Cardiac fibroblast (primary cell): ENCODE results near the gene COL9A3.

Source experiments
- DNase-seq, 2 donors: peaks; one replicate each; pipeline versions ENCODE4 v3.0.0 to v3.0.0-alpha.2; 2010; ENCODE audit warnings: low read depth in 2 of 2
- H3K4me3 ChIP-seq, 2 donors: replicated peaks in 1 of 2; 1 replicate in 1 of 2; 2 replicates in 1 of 2; pipeline ENCODE4 v1.5.1; 2011; ENCODE audit warnings: low read depth in 2 of 2, low read length in 2 of 2, mild to moderate bottlenecking in 2 of 2, moderate library complexity in 1 of 2
- TF ChIP-seq, protein P1 (sequence below): IDR thresholded peaks from one replicate; pipeline ENCODE4 v1.5.1; 2011; ENCODE audit warnings: low read depth, mild to moderate bottlenecking, low read length, inconsistent platforms

The COL9A3 gene

DNA sequence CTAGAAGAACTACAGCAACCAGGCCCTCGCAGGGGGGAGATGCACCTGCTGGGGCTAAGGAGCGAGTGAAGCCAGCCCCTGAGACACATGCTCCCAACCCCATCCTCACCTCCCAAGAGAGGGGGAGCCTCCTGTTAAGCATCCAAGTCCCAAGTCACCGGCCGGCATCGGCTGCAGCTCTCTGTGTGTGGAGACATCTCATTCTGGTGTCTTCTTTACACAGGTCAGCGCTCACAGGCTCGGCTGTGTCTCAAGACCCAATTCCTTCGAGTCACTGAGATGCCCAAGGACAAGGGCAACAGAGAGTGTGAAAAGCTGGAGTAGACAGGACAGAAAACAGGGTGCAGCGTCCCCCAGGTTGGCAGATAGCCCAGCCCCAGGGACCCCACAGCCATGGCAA lies 41.6 kb upstream of the COL9A3 start:
- TF ChIP-seq, protein P1, sequence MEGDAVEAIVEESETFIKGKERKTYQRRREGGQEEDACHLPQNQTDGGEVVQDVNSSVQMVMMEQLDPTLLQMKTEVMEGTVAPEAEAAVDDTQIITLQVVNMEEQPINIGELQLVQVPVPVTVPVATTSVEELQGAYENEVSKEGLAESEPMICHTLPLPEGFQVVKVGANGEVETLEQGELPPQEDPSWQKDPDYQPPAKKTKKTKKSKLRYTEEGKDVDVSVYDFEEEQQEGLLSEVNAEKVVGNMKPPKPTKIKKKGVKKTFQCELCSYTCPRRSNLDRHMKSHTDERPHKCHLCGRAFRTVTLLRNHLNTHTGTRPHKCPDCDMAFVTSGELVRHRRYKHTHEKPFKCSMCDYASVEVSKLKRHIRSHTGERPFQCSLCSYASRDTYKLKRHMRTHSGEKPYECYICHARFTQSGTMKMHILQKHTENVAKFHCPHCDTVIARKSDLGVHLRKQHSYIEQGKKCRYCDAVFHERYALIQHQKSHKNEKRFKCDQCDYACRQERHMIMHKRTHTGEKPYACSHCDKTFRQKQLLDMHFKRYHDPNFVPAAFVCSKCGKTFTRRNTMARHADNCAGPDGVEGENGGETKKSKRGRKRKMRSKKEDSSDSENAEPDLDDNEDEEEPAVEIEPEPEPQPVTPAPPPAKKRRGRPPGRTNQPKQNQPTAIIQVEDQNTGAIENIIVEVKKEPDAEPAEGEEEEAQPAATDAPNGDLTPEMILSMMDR, result no peak
- H3K4me3 ChIP-seq, result no peak overlapping the region
- no peak for DNase-seq

DNA sequence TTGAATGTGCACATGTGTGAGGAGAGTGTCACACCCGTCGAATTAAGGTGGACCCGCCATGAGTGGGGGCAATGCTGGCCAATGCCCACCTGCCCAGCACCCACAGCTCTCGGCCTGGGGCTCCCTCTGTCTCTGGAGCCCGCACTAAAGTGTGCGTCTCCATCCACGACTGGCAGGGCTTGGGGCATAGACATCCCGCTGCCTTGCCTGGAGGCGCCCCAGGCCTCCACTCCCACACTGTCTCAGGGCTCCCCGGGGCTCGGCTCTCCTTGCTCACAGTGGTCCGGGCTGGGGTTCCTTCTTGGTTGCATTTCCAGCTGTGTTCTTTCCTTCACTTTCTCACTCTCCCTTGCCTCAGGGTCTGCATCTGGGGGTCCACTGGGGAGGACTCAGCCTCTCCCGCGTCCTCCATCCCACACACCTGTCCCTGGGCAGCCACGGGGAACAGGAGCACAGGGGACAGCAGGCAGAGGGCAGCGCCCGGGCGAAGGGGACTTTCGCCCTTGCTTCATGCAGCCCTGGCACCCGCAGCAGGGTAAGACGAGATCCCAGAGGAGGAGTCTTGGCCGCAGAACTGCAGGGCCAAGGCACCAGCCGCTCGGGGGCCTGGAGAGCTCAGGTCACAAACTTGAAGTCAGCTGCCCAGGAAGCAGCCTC lies 40.7 kb upstream of the COL9A3 start:
- H3K4me3 ChIP-seq, result no peak overlapping the region
- TF ChIP-seq, protein P1, result no peak
- no peak for DNase-seq

DNA sequence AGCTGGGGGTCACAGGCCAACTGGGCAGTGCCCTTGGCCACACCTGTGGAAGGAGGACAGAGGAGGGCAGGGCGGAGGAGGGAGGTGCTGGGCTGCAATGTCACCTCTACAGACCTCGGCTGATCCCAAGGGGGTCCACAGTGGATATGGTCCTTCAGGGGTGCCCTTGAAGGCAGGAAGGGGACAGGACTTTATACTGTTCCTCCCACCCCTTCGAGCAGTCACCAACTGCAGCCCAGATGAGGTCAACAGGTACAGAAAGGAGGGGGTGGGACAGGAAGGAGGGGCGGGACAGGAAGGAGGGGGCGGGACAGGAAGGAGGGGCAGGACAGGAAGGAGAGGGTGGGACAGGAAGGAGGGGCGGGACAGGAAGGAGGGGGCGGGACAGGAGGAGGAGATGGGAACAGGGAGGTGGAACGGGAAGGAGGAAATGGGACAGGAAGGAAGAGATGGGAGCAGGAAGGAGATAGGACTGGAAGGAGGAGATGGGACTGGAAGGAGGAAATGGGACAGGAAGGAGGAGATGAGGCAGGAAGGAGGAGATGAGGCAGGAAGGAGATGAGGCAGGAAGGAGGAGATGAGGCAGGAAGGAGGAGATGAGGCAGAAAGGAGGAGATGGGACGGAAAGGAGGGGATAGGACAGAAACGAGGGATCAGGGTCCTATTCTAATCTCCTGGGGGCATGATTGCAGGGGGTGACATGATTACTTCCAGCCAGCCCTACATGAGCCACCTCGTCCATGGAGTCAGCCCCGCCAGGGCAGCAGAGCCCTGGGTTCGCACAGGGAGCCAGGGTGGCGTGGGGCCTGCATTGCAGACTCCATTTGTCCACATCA lies 39.9 kb upstream of the COL9A3 start:
- TF ChIP-seq, protein P1, result no peak
- DNase-seq, result peak in 1 of 2 donors; percentile 19
- H3K4me3 ChIP-seq, result no peak overlapping the region

DNA sequence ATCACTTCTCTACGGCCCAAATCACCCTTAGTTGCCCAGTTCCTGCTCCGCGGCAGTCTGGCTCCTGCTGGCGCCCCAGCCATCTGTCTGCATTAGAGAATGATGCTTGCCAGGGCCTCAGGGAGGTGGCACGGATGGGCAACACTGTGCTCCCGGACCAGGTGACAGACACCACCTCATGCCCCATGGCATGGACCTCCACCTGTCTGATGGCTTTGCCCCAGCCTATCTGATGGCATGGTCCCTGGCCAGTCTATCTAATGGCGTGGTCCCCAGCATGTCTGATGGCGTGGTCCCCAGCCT lies 39.4 kb upstream of the COL9A3 start:
- TF ChIP-seq, protein P1, result no peak
- no peak overlapping the region for H3K4me3 ChIP-seq
- DNase-seq, result no peak

DNA sequence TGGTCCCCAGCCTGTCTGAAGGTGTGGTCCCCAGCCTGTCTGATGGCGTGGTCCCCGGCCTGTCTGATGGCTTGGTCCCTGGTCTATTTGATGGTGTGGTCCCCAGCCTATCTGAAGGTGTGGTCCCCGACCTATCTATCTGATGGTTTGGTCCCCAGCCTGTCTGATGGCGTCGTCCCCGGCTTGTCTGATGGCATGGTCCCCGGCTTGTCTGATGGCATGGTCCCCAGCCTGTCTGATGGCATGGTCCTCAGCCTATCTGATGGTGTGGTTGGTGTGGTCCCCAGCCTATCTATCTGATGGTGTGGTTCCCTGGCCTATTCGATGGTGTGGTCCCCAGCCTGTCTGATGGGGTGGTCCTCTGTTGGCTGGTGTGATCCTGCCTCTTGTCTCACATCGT lies 38.8 kb upstream of the COL9A3 start:
- TF ChIP-seq, protein P1, result no peak
- no peak overlapping the region for H3K4me3 ChIP-seq
- DNase-seq, result no peak

DNA sequence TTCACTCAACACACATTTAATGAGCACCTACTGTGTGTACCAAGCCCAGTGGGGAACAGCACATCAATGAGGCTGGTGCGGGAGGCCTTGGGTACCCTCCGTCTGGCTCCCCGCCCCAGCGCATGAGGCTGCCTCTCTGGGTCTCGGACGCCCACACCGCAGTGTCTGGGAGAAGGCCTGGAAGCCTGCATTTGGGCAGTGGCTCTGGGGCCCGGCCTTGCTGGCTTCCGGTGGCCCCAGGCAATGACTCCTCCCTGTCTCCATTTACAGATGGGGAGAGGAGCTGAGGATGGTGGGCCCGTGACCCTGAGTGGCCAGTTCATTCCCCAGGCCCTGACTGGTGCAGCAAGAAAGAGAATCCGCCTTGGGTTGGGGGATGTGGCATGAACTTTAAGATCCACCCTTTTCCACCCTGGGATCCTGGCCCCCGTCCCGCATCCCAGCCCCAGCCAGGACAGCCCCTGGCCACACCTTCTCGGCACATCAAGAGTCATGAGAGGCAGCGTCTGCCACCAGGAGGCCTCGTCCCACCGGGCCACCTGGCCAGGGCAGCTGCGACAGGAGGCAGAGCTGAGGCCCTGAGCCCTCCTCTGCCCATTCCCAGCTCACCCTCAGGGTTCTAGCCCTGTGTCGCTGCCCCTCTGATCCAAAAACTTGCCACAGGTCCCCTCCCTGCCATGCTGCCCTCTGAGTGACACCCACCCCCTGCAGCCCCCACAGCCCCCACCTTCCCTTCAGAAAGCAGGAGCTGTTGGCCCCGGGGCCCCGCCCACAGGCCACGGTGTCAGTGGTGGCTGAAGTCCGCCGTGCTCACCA lies 38.0 kb upstream of the COL9A3 start:
- no peak overlapping the region for H3K4me3 ChIP-seq
- no peak for DNase-seq
- TF ChIP-seq, protein P1, result no peak
